ENCODE measurements around the gene OR13C2. TPM values are rescaled to one million over a fixed set of nuclear protein-coding genes. Genes with fewer than 3 reads are reported as not detected.
"Not testable (repeated sequence)": the region's sequence is repeated elsewhere in the genome, so short reads cannot be mapped to it uniquely, and the experiment has no call there.

Gene OR13C2
- total RNA-seq (not detected), polyA plus RNA-seq (not detected)
- long read RNA-seq, donor 1, result 0 reads
- long read RNA-seq, donor 2, result 0 reads
- long read RNA-seq, donor 3, result 0 reads
- long read RNA-seq, donor 4, result 0 reads

- H3K27me3 ChIP-seq (ENCODE audit: control insufficient read depth, insufficient read depth); DNase-seq; H3K4me1 ChIP-seq (ENCODE audit: control insufficient read depth, insufficient read depth, low read length); H3K4me3 ChIP-seq (ENCODE audit: low read length); intact Hi-C loops (cut with DNase I); H3K27ac ChIP-seq (ENCODE audit: low read length); H3K9me3 ChIP-seq (ENCODE audit: control insufficient read depth, low read length); ATAC-seq: not testable (repeated sequence)
- WGBS, result 61% methylated on average over 1 of the region's 1 CpG
These were observed at the start of gene OR13C2 for GRCh38 chr9:104605527-104605926. TSS of gene OR13C2 (minus strand) at chr9:104605627. CDS start at chr9:104605627, 0 bp downstream.

GRCh38 chr9:104635456-104635855, 30.0 kb upstream of the OR13C2 start:
- no peaks in the 10 kb centered on the region for H3K4me1 ChIP-seq (ENCODE audit: control insufficient read depth, insufficient read depth, low read length)
- H3K27me3 ChIP-seq (ENCODE audit: control insufficient read depth, insufficient read depth), result no peaks in the 10 kb centered on the region
- no peak for ATAC-seq
- no peak overlapping the region for H3K4me3 ChIP-seq (ENCODE audit: low read length)
- H3K27ac ChIP-seq (ENCODE audit: low read length), result no peak overlapping the region
- DNase-seq, result no peak
- intact Hi-C loops (cut with DNase I), result no loop called here
- no peaks in the 10 kb centered on the region for H3K9me3 ChIP-seq (ENCODE audit: control insufficient read depth, low read length)

GRCh38 chr9:104633976-104634520, 28.6 kb upstream of the OR13C2 start:
- ATAC-seq, result no peak
- 94% methylated on average over 30 of the region's 30 CpGs for WGBS
- DNase-seq, result no peak
- H3K27me3 ChIP-seq (ENCODE audit: control insufficient read depth, insufficient read depth), result no peaks in the 10 kb centered on the region
- H3K27ac ChIP-seq (ENCODE audit: low read length), result no peak overlapping the region
- no peak overlapping the region for H3K4me3 ChIP-seq (ENCODE audit: low read length)
- intact Hi-C loops (cut with DNase I), result no loop called here
- H3K4me1 ChIP-seq (ENCODE audit: control insufficient read depth, insufficient read depth, low read length), result no peaks in the 10 kb centered on the region
- no peaks in the 10 kb centered on the region for H3K9me3 ChIP-seq (ENCODE audit: control insufficient read depth, low read length)

GRCh38 chr9:104625964-104626363, 20.5 kb upstream of the OR13C2 start:
- H3K9me3 ChIP-seq (ENCODE audit: control insufficient read depth, low read length); H3K27ac ChIP-seq (ENCODE audit: low read length); H3K27me3 ChIP-seq (ENCODE audit: control insufficient read depth, insufficient read depth); H3K4me3 ChIP-seq (ENCODE audit: low read length); H3K4me1 ChIP-seq (ENCODE audit: control insufficient read depth, insufficient read depth, low read length); intact Hi-C loops (cut with DNase I); ATAC-seq; DNase-seq: not testable (repeated sequence)

- Histone ChIP-seq H3K4me1 (ENCODE audit: control insufficient read depth, insufficient read depth, low read length) (no peaks in the 10 kb centered on the region), H3K4me3 (ENCODE audit: low read length) (no peak within 1 kb of the TSS), H3K27me3 (ENCODE audit: control insufficient read depth, insufficient read depth) (no peaks in the 10 kb centered on the region), H3K9me3 (ENCODE audit: control insufficient read depth, low read length) (no peaks in the 10 kb centered on the region), H3K27ac (ENCODE audit: low read length) (no peak within 1 kb of the TSS)
- DNase-seq (no peak), ATAC-seq (no peak)
- 59% methylated on average over 2 of the region's 2 CpGs for WGBS
- intact Hi-C loops (cut with DNase I), result no loop called here
These were observed 12.7 kb upstream of the OR13C2 start, which contains the start of gene OR13C9 for GRCh38 chr9:104618104-104618503. TSS of gene OR13C9 (minus strand) at chr9:104618204. CDS start at chr9:104618204, 0 bp downstream.

GRCh38 chr9:104617418-104617817, 12.0 kb upstream of the OR13C2 start:
- no peaks in the 10 kb centered on the region for H3K9me3 ChIP-seq (ENCODE audit: control insufficient read depth, low read length)
- no peaks in the 10 kb centered on the region for H3K4me1 ChIP-seq (ENCODE audit: control insufficient read depth, insufficient read depth, low read length)
- intact Hi-C loops (cut with DNase I), result no loop called here
- H3K27me3 ChIP-seq (ENCODE audit: control insufficient read depth, insufficient read depth), result no peaks in the 10 kb centered on the region
- H3K27ac ChIP-seq (ENCODE audit: low read length), result no peak overlapping the region
- no peak for DNase-seq
- ATAC-seq, result no peak
- H3K4me3 ChIP-seq (ENCODE audit: low read length), result no peak overlapping the region

GRCh38 chr9:104611213-104611612, 5.8 kb upstream of the OR13C2 start:
- DNase-seq (no peak), ATAC-seq (no peak)
- intact Hi-C loops (cut with DNase I), result no loop called here
- H3K4me3 ChIP-seq (ENCODE audit: low read length), result no peak overlapping the region
- WGBS, result 72% methylated on average over 2 of the region's 2 CpGs
- H3K4me1 ChIP-seq (ENCODE audit: control insufficient read depth, insufficient read depth, low read length), result no peaks in the 10 kb centered on the region
- no peak overlapping the region for H3K27ac ChIP-seq (ENCODE audit: low read length)
- H3K27me3 ChIP-seq (ENCODE audit: control insufficient read depth, insufficient read depth), result no peaks in the 10 kb centered on the region
- H3K9me3 ChIP-seq (ENCODE audit: control insufficient read depth, low read length), result no peaks in the 10 kb centered on the region

- Histone ChIP-seq H3K9me3 (ENCODE audit: control insufficient read depth, low read length) (no peaks in the 10 kb centered on the region), H3K4me1 (ENCODE audit: control insufficient read depth, insufficient read depth, low read length) (no peaks in the 10 kb centered on the region), H3K27ac (ENCODE audit: low read length) (no peak overlapping the region), H3K27me3 (ENCODE audit: control insufficient read depth, insufficient read depth) (no peaks in the 10 kb centered on the region), H3K4me3 (ENCODE audit: low read length) (no peak overlapping the region)
- ATAC-seq (no peak), DNase-seq (no peak)
- 30% methylated on average over 1 of the region's 1 CpG for WGBS
- intact Hi-C loops (cut with DNase I), result no loop called here
These were observed 2.9 kb upstream of the OR13C2 start for GRCh38 chr9:104608336-104608735.

- Histone ChIP-seq H3K4me3 (ENCODE audit: low read length) (no peak overlapping the region), H3K4me1 (ENCODE audit: control insufficient read depth, insufficient read depth, low read length) (no peaks in the 10 kb centered on the region), H3K9me3 (ENCODE audit: control insufficient read depth, low read length) (no peaks in the 10 kb centered on the region), H3K27me3 (ENCODE audit: control insufficient read depth, insufficient read depth) (no peaks in the 10 kb centered on the region), H3K27ac (ENCODE audit: low read length) (no peak overlapping the region)
- no peak for DNase-seq
- 79% methylated on average over 2 of the region's 2 CpGs for WGBS
- no peak for ATAC-seq
- intact Hi-C loops (cut with DNase I), result no loop called here
These were observed 725 bp upstream of the OR13C2 start for GRCh38 chr9:104606152-104606551.

- H3K9me3 ChIP-seq (ENCODE audit: control insufficient read depth, low read length), result no peaks in the 10 kb centered on the region
- DNase-seq (no peak), ATAC-seq (no peak)
- intact Hi-C loops (cut with DNase I), result no loop called here
- 69% methylated on average over 3 of the region's 3 CpGs for WGBS
- H3K27ac ChIP-seq (ENCODE audit: low read length), result no peak overlapping the region
- H3K4me3 ChIP-seq (ENCODE audit: low read length), result no peak overlapping the region
- no peaks in the 10 kb centered on the region for H3K4me1 ChIP-seq (ENCODE audit: control insufficient read depth, insufficient read depth, low read length)
- no peaks in the 10 kb centered on the region for H3K27me3 ChIP-seq (ENCODE audit: control insufficient read depth, insufficient read depth)
These were observed 626 bp downstream of the OR13C2 start for GRCh38 chr9:104604801-104605200.

GRCh38 chr9:104599313-104599712, 6.1 kb downstream of the OR13C2 start, which contains the start of gene OR13C5:
TSS of gene OR13C5 (minus strand) at chr9:104599413. CDS start at chr9:104599413, 0 bp downstream.
- H3K4me1 ChIP-seq (ENCODE audit: control insufficient read depth, insufficient read depth, low read length); H3K4me3 ChIP-seq (ENCODE audit: low read length); ATAC-seq; H3K9me3 ChIP-seq (ENCODE audit: control insufficient read depth, low read length); H3K27ac ChIP-seq (ENCODE audit: low read length); intact Hi-C loops (cut with DNase I); H3K27me3 ChIP-seq (ENCODE audit: control insufficient read depth, insufficient read depth); DNase-seq: not testable (repeated sequence)

- 75% methylated on average over 3 of the region's 3 CpGs for WGBS
- H3K4me3 ChIP-seq (ENCODE audit: low read length); H3K9me3 ChIP-seq (ENCODE audit: control insufficient read depth, low read length); intact Hi-C loops (cut with DNase I); ATAC-seq; H3K4me1 ChIP-seq (ENCODE audit: control insufficient read depth, insufficient read depth, low read length); H3K27ac ChIP-seq (ENCODE audit: low read length); DNase-seq; H3K27me3 ChIP-seq (ENCODE audit: control insufficient read depth, insufficient read depth): not testable (repeated sequence)
These were observed 6.7 kb downstream of the OR13C2 start for GRCh38 chr9:104598749-104599148.

All from right cardiac atrium (tissue), 5 donors.